ENCODE data around the gene PHACTR4. TPM values are rescaled to one million over a fixed set of nuclear protein-coding genes. Genes with fewer than 3 reads are reported as not detected.

Gene PHACTR4
- total RNA-seq, 1 donor from 2014 or later = 74.6 TPM

GRCh38 chr1:28501925-28502324 lies 132.4 kb downstream of the PHACTR4 start:
- Mint-ChIP-seq H3K36me3 (ENCODE audit: unreplicated experiment) (no peaks in the 10 kb centered on the region), H3K4me3 (ENCODE audit: unreplicated experiment) (no peak overlapping the region), H3K4me1 (ENCODE audit: low read depth, unreplicated experiment) (no peaks in the 10 kb centered on the region), H3K27ac (ENCODE audit: unreplicated experiment) (no peak overlapping the region), H3K9me3 (ENCODE audit: unreplicated experiment) (peaks cover 1% of the 10 kb centered on the region), H3K27me3 (ENCODE audit: unreplicated experiment) (peaks cover 3% of the 10 kb centered on the region)
- TF ChIP-seq CTCF (IDR thresholded peaks at IDR 0.05; ENCODE audit: partially characterized antibody, unreplicated experiment) = no peak
- no peak for DNase-seq

- Mint-ChIP-seq H3K27me3 (ENCODE audit: unreplicated experiment) (peaks cover 4% of the 10 kb centered on the region), H3K4me1 (ENCODE audit: low read depth, unreplicated experiment) (no peaks in the 10 kb centered on the region), H3K36me3 (ENCODE audit: unreplicated experiment) (no peaks in the 10 kb centered on the region), H3K9me3 (ENCODE audit: unreplicated experiment) (peaks cover 1% of the 10 kb centered on the region), H3K4me3 (ENCODE audit: unreplicated experiment) (no peak overlapping the region), H3K27ac (ENCODE audit: unreplicated experiment) (no peak overlapping the region)
- no peak for DNase-seq
- no peak for TF ChIP-seq CTCF (IDR thresholded peaks at IDR 0.05; ENCODE audit: partially characterized antibody, unreplicated experiment)
Measured at GRCh38 chr1:28503117-28503516, 133.6 kb downstream of the PHACTR4 start.

- Mint-ChIP-seq H3K4me1 (ENCODE audit: low read depth, unreplicated experiment) (peaks cover 6% of the 10 kb centered on the region), H3K27ac (ENCODE audit: unreplicated experiment) (peak within 1 kb of the TSS; percentile 90), H3K4me3 (ENCODE audit: unreplicated experiment) (peak within 1 kb of the TSS; percentile 96), H3K27me3 (ENCODE audit: unreplicated experiment) (peaks cover 4% of the 10 kb centered on the region), H3K36me3 (ENCODE audit: unreplicated experiment) (no peaks in the 10 kb centered on the region), H3K9me3 (ENCODE audit: unreplicated experiment) (peaks cover 3% of the 10 kb centered on the region)
- TF ChIP-seq CTCF (IDR thresholded peaks at IDR 0.05; ENCODE audit: partially characterized antibody, unreplicated experiment) = no peak
- peak; percentile 96 for DNase-seq
Measured at GRCh38 chr1:28505406-28506187, 136.1 kb downstream of the PHACTR4 start, which contains the start of gene RCC1. RCC1 (plus strand) TSS chr1:28506043; CDS start chr1:28529867, 23,824 bp downstream.

GRCh38 chr1:28506907-28507246 lies 137.3 kb downstream of the PHACTR4 start:
- H3K27me3 Mint-ChIP-seq (ENCODE audit: unreplicated experiment) = peaks cover 4% of the 10 kb centered on the region
- peaks cover 6% of the 10 kb centered on the region for H3K4me1 Mint-ChIP-seq (ENCODE audit: low read depth, unreplicated experiment)

More at GRCh38 chr1:28506907-28507246, 137.3 kb downstream of the PHACTR4 start:
- Mint-ChIP-seq H3K36me3 (ENCODE audit: unreplicated experiment) (no peaks in the 10 kb centered on the region), H3K9me3 (ENCODE audit: unreplicated experiment) (peaks cover 3% of the 10 kb centered on the region), H3K4me3 (ENCODE audit: unreplicated experiment) (peak overlapping the region; percentile 96), H3K27ac (ENCODE audit: unreplicated experiment) (peak overlapping the region; percentile 90)
- no peak for TF ChIP-seq CTCF (IDR thresholded peaks at IDR 0.05; ENCODE audit: partially characterized antibody, unreplicated experiment)
- DNase-seq = no peak
